ENCODE results near the gene EIF4E. TPM values are rescaled to one million over a fixed set of nuclear protein-coding genes. Genes with fewer than 3 reads are reported as not detected.
"Not testable (repeated sequence)": the region's sequence is repeated elsewhere in the genome, so short reads cannot be mapped to it uniquely, and the experiment has no call there.

Gene EIF4E
- total and polyA plus RNA-seq, 9 donors, result 52.1 to 73.9 (median 61.9) TPM

DNA sequence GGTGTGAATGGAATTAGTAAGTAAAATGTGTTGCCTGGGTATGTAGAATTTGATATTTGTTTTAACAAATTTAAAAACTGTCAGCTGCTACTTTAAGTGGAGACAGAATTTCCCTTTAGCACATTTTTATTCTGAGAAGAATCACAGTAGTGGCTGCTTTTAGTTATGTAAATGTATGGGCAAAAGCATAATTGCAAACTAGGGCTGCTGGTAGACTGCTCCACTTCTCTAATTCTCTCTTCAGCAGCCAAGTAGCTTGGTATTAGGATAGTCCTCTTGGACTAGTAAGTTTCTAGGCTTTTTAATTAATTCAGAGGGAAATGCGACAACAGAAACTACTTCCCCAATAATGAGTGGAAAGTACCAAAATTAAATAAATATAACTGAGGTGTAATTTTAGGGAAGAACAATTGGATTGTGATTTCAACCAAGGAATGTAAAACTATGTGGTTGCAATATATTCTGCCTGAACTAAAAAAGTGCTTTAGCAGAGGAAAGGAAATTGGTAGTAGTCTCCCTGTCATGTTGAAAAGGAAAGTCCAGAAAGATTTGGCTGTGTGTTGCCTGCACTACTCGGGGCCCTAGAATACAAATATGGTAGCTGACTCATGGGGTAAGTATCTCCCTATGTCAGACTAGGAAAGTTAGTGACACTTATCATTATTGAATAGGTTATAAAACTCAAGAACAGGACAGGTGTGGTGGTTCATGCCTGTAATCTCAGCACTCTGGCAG is 9.2 kb upstream of the EIF4E start:
- H3K36me3 ChIP-seq (ENCODE audit: control insufficient read depth, insufficient read depth, low read length), result no peaks in the 10 kb centered on the region
- WGBS (ENCODE audit: insufficient coverage), result 63% methylated on average over 1 of the region's 2 CpGs

DNA sequence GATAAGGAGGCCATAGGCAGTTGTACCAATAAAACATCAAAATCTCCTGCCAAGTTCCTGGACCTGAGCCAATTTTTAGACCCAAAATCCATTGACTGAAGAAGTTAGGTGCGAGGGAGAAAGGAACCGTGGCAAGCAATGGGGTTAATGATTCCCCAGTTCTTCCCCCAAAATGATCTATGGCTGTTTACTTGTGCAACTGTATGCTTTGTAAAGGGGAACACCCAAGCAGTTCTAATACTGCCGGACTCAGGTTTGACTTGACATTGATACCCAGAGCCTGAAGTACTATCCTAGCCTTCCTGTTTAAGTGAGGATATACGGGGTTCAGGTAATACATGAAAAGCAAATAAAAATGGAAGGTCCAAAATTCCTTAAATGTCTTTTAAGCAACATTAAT is 6.7 kb upstream of the EIF4E start:
- Histone ChIP-seq H3K27ac (ENCODE audit: low read length) (no peak overlapping the region), H3K36me3 (ENCODE audit: control insufficient read depth, insufficient read depth, low read length) (no peaks in the 10 kb centered on the region), H3K4me1 (ENCODE audit: control insufficient read depth, insufficient read depth, low read length) (no peaks in the 10 kb centered on the region), H3K27me3 (ENCODE audit: control insufficient read depth, insufficient read depth, low read length) (no peaks in the 10 kb centered on the region), H3K4me3 (ENCODE audit: low read length) (no peak overlapping the region), H3K9me3 (replicated peaks; ENCODE audit: control insufficient read depth, low read depth, low read length) (no peaks in the 10 kb centered on the region)
- no CpG with 5 or more reads among the region's 4 CpGs for WGBS (ENCODE audit: insufficient coverage)
- DNase-seq, result no peak

More for the DNA sequence above, 9.2 kb upstream of the EIF4E start:
- no peak for DNase-seq
- no peaks in the 10 kb centered on the region for H3K9me3 ChIP-seq (replicated peaks; ENCODE audit: control insufficient read depth, low read depth, low read length)
- H3K27me3 ChIP-seq (ENCODE audit: control insufficient read depth, insufficient read depth, low read length), result no peaks in the 10 kb centered on the region
- H3K27ac ChIP-seq (ENCODE audit: low read length), result no peak overlapping the region
- H3K4me3 ChIP-seq (ENCODE audit: low read length), result no peak overlapping the region
- no peaks in the 10 kb centered on the region for H3K4me1 ChIP-seq (ENCODE audit: control insufficient read depth, insufficient read depth, low read length)

DNA sequence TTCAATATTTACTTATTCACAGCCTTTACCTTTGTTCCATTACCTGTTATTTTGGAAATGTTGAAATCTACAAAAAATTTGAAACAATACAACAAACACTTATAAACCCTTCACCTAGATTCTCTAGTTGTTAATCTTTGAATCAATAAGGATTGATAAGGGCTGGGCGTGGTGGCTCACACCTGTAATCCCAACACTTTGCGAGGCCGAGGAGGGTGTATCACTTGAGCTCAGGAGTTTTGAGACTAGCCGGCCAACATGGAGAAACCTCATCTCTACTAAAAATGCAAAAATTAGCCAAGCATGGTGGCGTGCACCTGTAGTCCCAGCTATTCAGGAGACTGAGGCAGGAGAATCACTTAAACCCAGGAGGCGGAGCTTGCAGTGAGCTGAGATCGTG is 5.9 kb upstream of the EIF4E start:
- not testable (repeated sequence) for H3K4me1 ChIP-seq (ENCODE audit: control insufficient read depth, insufficient read depth, low read length); H3K27me3 ChIP-seq (ENCODE audit: control insufficient read depth, insufficient read depth, low read length); H3K27ac ChIP-seq (ENCODE audit: low read length); H3K9me3 ChIP-seq (replicated peaks; ENCODE audit: control insufficient read depth, low read depth, low read length); H3K36me3 ChIP-seq (ENCODE audit: control insufficient read depth, insufficient read depth, low read length); H3K4me3 ChIP-seq (ENCODE audit: low read length); DNase-seq
- 71% methylated on average over 3 of the region's 7 CpGs for WGBS (ENCODE audit: insufficient coverage)

DNA sequence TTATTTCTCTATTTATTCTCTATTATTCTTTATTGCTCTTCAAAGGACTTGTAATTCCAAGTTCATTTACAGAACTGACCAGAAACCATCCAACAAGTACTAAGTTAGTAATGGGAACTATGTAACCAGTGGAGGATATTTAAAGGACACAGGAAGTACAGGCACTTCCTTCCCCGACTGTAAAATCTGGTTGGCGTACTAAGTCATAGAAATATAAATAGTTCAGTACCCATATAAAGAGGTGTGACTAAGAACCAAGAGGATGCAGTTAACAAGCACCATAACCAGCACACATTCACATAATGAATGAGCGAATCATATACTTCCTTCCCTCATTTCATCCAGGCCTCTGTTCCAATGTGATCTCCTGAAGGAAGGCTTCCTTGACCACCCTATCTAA is 3.6 kb upstream of the EIF4E start:
- DNase-seq, result peak; percentile 39
- H3K9me3 ChIP-seq (replicated peaks; ENCODE audit: control insufficient read depth, low read depth, low read length), result no peaks in the 10 kb centered on the region
- H3K36me3 ChIP-seq (ENCODE audit: control insufficient read depth, insufficient read depth, low read length), result no peaks in the 10 kb centered on the region
- no peak overlapping the region for H3K27ac ChIP-seq (ENCODE audit: low read length)
- no peaks in the 10 kb centered on the region for H3K27me3 ChIP-seq (ENCODE audit: control insufficient read depth, insufficient read depth, low read length)
- WGBS (ENCODE audit: insufficient coverage), result no CpG with 5 or more reads among the region's 3 CpGs
- H3K4me1 ChIP-seq (ENCODE audit: control insufficient read depth, insufficient read depth, low read length), result peaks cover 4% of the 10 kb centered on the region
- no peak overlapping the region for H3K4me3 ChIP-seq (ENCODE audit: low read length)

DNA sequence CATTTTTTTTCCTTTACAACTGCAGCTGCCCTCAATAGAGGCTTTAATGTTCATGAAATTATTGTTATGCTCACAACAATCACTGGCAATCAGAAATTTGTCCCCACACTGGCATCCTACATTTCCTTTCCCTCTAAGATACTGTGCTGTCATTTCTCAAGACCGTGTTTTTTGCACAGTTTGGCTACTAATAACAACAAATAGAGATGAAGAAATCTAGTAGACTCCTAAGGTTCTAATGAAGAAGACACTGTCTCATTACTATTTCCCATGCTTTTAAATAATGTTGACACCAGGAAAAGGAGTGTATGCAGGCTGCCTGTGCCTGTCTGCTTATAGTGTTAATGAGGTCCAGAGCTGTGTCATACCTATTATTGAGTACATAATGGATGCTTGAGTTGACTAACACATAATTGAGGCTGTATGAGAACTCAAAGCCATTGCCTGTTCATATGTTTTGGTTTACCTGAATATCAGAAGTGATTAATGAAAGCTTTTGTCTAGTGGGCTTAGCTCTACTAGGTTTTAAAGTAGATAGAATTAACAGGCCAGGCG is 1.5 kb upstream of the EIF4E start:
- peaks cover 4% of the 10 kb centered on the region for H3K4me1 ChIP-seq (ENCODE audit: control insufficient read depth, insufficient read depth, low read length)
- peaks cover 4% of the 10 kb centered on the region for H3K36me3 ChIP-seq (ENCODE audit: control insufficient read depth, insufficient read depth, low read length)
- no peaks in the 10 kb centered on the region for H3K27me3 ChIP-seq (ENCODE audit: control insufficient read depth, insufficient read depth, low read length)
- no peak overlapping the region for H3K4me3 ChIP-seq (ENCODE audit: low read length)
- DNase-seq, result no peak
- WGBS (ENCODE audit: insufficient coverage), result no CpG with 5 or more reads among the region's 2 CpGs
- no peaks in the 10 kb centered on the region for H3K9me3 ChIP-seq (replicated peaks; ENCODE audit: control insufficient read depth, low read depth, low read length)
- H3K27ac ChIP-seq (ENCODE audit: low read length), result no peak overlapping the region

DNA sequence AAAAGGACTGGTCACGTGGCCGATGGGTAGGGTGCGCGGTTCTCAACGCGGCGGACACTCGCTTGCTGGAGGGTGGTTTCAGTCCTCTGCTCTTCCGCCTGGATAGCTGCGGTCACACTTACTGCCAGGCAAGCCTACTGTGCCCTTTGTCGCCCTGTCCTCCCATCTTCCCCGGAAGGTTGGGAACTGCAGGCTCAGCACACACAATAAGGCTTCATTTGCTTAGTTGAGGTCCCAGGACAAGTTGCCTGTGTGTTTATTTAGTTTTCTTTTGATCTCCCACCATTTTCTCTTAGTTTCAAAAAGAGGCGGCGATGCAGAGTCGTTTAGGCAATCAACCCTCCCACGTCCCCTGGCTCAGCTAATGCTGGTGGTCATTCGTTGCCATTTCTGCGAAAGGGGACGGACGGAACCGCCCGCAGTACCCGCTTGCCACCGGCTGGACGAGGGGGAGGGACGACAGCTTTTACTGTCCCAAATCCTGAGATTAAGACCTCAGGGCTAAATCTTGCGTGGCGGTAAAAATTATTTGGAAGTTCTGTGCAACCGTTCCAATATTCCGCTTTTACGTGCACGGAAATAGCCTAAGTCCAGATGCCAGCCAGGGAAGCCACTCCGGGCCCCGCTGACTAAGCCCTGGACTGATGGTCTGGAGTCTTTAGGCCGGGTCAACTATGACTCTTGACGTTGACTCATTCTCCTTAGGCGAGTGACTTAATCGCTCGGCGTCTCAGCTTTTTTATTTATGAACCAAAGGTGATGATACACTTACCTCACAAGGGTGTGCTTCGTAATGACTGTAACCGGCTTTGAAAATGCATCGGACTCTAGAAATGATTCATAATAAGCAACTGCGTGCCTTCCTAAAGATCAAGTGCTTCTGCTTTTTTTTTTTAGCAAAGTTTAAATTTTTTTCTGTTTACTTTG is 671 bp upstream of the EIF4E start:
- H3K9me3 ChIP-seq (replicated peaks; ENCODE audit: control insufficient read depth, low read depth, low read length), result no peaks in the 10 kb centered on the region
- H3K4me3 ChIP-seq (ENCODE audit: low read length), result peak overlapping the region; percentile 80
- peak overlapping the region; percentile 96 for H3K27ac ChIP-seq (ENCODE audit: low read length)
- DNase-seq, result no peak
- no peaks in the 10 kb centered on the region for H3K27me3 ChIP-seq (ENCODE audit: control insufficient read depth, insufficient read depth, low read length)
- 17% methylated on average over 34 of the region's 44 CpGs for WGBS (ENCODE audit: insufficient coverage)
- peaks cover 4% of the 10 kb centered on the region for H3K4me1 ChIP-seq (ENCODE audit: control insufficient read depth, insufficient read depth, low read length)
- H3K36me3 ChIP-seq (ENCODE audit: control insufficient read depth, insufficient read depth, low read length), result peaks cover 4% of the 10 kb centered on the region

DNA sequence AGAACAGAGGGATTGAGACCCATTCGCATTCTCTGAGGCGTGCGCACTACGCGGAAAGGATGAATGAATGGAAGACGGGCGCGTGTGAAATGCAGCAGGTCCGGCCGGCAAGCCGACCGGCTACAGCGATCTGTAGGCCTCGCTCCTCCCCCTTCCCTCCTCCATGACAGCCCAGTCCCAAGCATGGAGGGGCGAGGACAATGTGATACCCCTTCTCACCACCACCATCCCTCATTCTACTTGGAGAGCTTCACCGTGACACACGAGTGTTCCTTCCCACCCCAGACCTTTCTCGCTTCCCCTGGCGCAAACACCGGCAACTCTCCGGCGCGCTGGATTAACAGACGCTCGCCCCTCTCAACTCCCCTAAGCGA is 815 bp downstream of the EIF4E start:
- no peaks in the 10 kb centered on the region for H3K9me3 ChIP-seq (replicated peaks; ENCODE audit: control insufficient read depth, low read depth, low read length)
- H3K4me1 ChIP-seq (ENCODE audit: control insufficient read depth, insufficient read depth, low read length), result peaks cover 4% of the 10 kb centered on the region
- no peaks in the 10 kb centered on the region for H3K27me3 ChIP-seq (ENCODE audit: control insufficient read depth, insufficient read depth, low read length)
- H3K27ac ChIP-seq (ENCODE audit: low read length), result peak overlapping the region; percentile 85
- H3K36me3 ChIP-seq (ENCODE audit: control insufficient read depth, insufficient read depth, low read length), result peaks cover 4% of the 10 kb centered on the region
- H3K4me3 ChIP-seq (ENCODE audit: low read length), result peak overlapping the region; percentile 80
- peak; percentile 91 for DNase-seq
- 0% methylated on average over 21 of the region's 26 CpGs for WGBS (ENCODE audit: insufficient coverage)

DNA sequence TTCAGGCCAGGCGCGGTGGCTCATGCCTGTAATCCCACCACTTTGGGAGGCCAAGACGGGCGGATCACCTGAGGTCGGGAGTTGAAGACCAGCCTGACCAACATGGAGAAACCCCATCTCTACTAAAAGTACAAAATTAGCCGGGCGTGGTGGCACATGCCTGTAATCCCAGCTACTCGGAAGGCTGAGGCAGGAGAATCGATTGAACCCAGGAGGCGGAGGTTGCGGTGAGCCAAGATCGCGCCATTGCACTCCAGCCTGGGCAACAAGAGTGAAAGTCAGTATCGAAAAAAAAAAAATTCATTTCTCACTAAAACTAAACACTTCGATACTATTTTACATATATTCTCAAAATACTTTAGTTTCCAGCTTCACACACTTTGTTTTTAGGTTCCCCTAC is 2.7 kb downstream of the EIF4E start:
- H3K36me3 ChIP-seq (ENCODE audit: control insufficient read depth, insufficient read depth, low read length); H3K27ac ChIP-seq (ENCODE audit: low read length); H3K27me3 ChIP-seq (ENCODE audit: control insufficient read depth, insufficient read depth, low read length); H3K4me1 ChIP-seq (ENCODE audit: control insufficient read depth, insufficient read depth, low read length); DNase-seq; H3K9me3 ChIP-seq (replicated peaks; ENCODE audit: control insufficient read depth, low read depth, low read length); H3K4me3 ChIP-seq (ENCODE audit: low read length): not testable (repeated sequence)
- 93% methylated on average over 10 of the region's 15 CpGs for WGBS (ENCODE audit: insufficient coverage)

DNA sequence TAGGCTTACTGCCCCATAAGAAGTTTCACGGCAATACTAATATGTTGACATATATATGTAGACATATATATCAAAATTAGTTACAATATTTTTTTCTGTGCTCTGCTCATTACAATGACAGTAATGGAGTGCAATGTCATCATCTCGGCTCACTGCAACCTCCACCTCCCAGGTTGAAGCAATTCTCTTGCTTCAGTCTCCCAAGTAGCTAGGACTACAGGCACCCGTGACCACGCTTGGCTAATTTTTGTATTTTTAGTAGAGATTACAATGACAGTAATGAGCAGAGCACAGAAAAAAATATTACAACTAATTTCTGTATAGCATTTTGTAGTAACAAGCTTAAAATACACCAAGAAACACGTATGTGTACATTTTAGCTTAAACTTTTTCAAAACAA is 7.6 kb downstream of the EIF4E start:
- H3K4me1 ChIP-seq (ENCODE audit: control insufficient read depth, insufficient read depth, low read length), result no peaks in the 10 kb centered on the region
- no peak overlapping the region for H3K27ac ChIP-seq (ENCODE audit: low read length)
- H3K27me3 ChIP-seq (ENCODE audit: control insufficient read depth, insufficient read depth, low read length), result no peaks in the 10 kb centered on the region
- no peaks in the 10 kb centered on the region for H3K9me3 ChIP-seq (replicated peaks; ENCODE audit: control insufficient read depth, low read depth, low read length)
- peaks cover 7% of the 10 kb centered on the region for H3K36me3 ChIP-seq (ENCODE audit: control insufficient read depth, insufficient read depth, low read length)
- no peak for DNase-seq
- no peak overlapping the region for H3K4me3 ChIP-seq (ENCODE audit: low read length)
- no CpG with 5 or more reads among the region's 5 CpGs for WGBS (ENCODE audit: insufficient coverage)

DNA sequence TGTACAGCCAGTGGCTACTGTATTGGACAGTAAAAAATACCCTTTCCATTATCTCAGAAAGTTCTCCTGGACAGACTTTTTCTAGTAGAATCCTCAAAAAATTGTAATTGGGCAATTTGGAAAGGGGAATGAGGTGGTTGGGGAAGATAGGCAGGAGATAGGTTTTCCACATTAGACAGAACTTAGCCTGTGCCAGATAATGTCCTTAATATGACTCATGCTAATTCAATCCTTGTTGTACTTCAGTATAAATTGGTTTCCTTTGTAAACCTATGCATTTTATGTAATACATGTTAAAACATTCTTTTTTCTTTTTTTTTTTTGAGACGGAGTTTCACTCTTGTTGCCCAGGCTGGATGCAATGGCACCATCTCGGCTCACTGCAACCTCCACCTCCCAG is 8.9 kb downstream of the EIF4E start:
- Histone ChIP-seq H3K4me3 (ENCODE audit: low read length) (no peak overlapping the region), H3K36me3 (ENCODE audit: control insufficient read depth, insufficient read depth, low read length) (peaks cover 2% of the 10 kb centered on the region), H3K27me3 (ENCODE audit: control insufficient read depth, insufficient read depth, low read length) (no peaks in the 10 kb centered on the region), H3K9me3 (replicated peaks; ENCODE audit: control insufficient read depth, low read depth, low read length) (no peaks in the 10 kb centered on the region), H3K27ac (ENCODE audit: low read length) (no peak overlapping the region), H3K4me1 (ENCODE audit: control insufficient read depth, insufficient read depth, low read length) (no peaks in the 10 kb centered on the region)
- DNase-seq, result no peak
- WGBS (ENCODE audit: insufficient coverage), result no CpG with 5 or more reads among the region's 2 CpGs
